ENCODE measurements around the gene RNF220.

RNF220 gene

GRCh38 chr1:44616991-44617702 lies 212.1 kb downstream of the RNF220 start:
- no peak for DNase-seq

- DNase-seq, result no peak
Observed at GRCh38 chr1:44617703-44618029, 212.6 kb downstream of the RNF220 start.

GRCh38 chr1:44619261-44619900 lies 214.3 kb downstream of the RNF220 start:
- no peak for DNase-seq

- no peak for DNase-seq
Observed at GRCh38 chr1:44620072-44620471, 215.0 kb downstream of the RNF220 start.

- no peak for DNase-seq
Observed at GRCh38 chr1:44621841-44622286, 216.8 kb downstream of the RNF220 start.

GRCh38 chr1:44624268-44624901 lies 219.3 kb downstream of the RNF220 start:
- no peak for DNase-seq

GRCh38 chr1:44625348-44625747 lies 220.3 kb downstream of the RNF220 start:
- no peak for DNase-seq

GRCh38 chr1:44628962-44629756 lies 224.1 kb downstream of the RNF220 start:
- DNase-seq, result no peak

- no peak for DNase-seq
Observed at GRCh38 chr1:44630116-44630515, 225.1 kb downstream of the RNF220 start.

GRCh38 chr1:44631333-44631646 lies 226.2 kb downstream of the RNF220 start:
- peak in 1 of 2 experiments; percentile 37 for DNase-seq

GRCh38 chr1:44631647-44632539 lies 226.8 kb downstream of the RNF220 start:
- DNase-seq, result peak; percentile 74 to 83

GRCh38 chr1:44632598-44632997 lies 227.5 kb downstream of the RNF220 start:
- DNase-seq, result no peak

- no peak for DNase-seq
Observed at GRCh38 chr1:44634606-44635189, 229.6 kb downstream of the RNF220 start.

- no peak for DNase-seq
Observed at GRCh38 chr1:44635439-44635838, 230.4 kb downstream of the RNF220 start.

GRCh38 chr1:44636083-44636687 lies 231.1 kb downstream of the RNF220 start:
- DNase-seq, result no peak

- no peak for DNase-seq
Observed at GRCh38 chr1:44636688-44637598, 231.9 kb downstream of the RNF220 start.

- DNase-seq, result no peak
Observed at GRCh38 chr1:44637702-44638411, 232.8 kb downstream of the RNF220 start.

- no peak for DNase-seq
Observed at GRCh38 chr1:44640200-44640853, 235.3 kb downstream of the RNF220 start.

Data from AML-193 (cell line).